ENCODE measurements around the gene ADPRHL1. TPM values are rescaled to one million over a fixed set of nuclear protein-coding genes. Genes with fewer than 3 reads are reported as not detected.
"Not testable (repeated sequence)": the region's sequence is repeated elsewhere in the genome, so short reads cannot be mapped to it uniquely, and the experiment has no call there.

ADPRHL1 gene
- total RNA-seq, 2 donors from 2014 or later: 1.4 to 2.1 TPM

DNA sequence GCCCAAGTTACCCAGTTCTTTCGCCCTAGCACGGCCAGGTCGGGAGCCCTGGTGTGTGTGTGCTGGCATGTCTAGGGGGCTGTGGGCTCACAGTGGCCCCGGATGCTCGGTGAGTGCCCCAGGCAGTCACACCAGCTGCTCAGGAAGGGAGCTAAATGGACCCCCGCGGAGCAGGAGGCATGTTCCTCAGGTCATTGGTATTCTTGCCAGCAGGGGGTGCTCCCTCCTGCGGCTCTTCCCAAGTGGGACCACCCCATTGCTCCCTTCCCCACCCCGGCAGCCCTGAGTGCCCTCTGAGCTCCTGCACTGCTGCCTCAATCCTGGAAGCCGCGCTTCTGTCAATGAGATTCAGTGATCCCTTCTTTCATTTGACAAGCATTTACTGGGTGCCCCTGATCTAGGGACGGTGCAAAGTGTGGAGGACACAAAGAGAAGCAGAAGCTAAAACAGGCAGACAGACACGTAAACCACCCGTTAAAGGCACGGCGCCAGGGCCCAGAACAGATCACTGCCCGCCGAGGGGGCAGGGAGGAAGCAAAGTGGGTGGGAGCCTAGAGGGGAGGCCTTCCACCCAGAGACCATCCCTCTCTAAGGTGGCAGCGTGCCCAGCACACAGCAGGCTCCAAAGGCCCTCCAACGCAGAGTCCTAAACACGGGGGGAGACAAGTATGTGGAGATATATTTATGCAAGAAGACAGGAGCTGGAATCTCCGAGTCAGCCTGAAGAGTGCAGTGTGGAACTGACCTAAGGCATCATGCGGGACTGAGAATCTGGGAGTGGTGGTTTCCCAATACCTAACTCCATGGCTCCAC, 5.2 kb upstream of the ADPRHL1 start:
- Mint-ChIP-seq H3K4me1 (ENCODE audit: low read depth) (no peaks in the 10 kb centered on the region), H3K27me3 (ENCODE audit: low read depth) (no peaks in the 10 kb centered on the region), H3K27ac (no peak overlapping the region), H3K9me3 (no peaks in the 10 kb centered on the region), H3K36me3 (ENCODE audit: insufficient read depth in 2 of 2) (peaks cover 0 to 7% of the 10 kb centered on the region in 2 donors), H3K4me3 (no peak overlapping the region)
- ATAC-seq (replicated peaks in 1 of 2) (no peak), DNase-seq (no peak)

GRCh38 chr13:113457510-113457909, 4.2 kb upstream of the ADPRHL1 start:
- Mint-ChIP-seq H3K27ac (no peak overlapping the region), H3K36me3 (ENCODE audit: insufficient read depth in 2 of 2) (peaks cover 0 to 7% of the 10 kb centered on the region in 2 donors), H3K4me3 (no peak overlapping the region), H3K27me3 (ENCODE audit: low read depth) (no peaks in the 10 kb centered on the region), H3K4me1 (ENCODE audit: low read depth) (no peaks in the 10 kb centered on the region), H3K9me3 (no peaks in the 10 kb centered on the region)
- no peak for ATAC-seq (replicated peaks in 1 of 2)
- no peak for DNase-seq

GRCh38 chr13:113456116-113456702, 2.9 kb upstream of the ADPRHL1 start:
- no peaks in the 10 kb centered on the region for H3K27me3 Mint-ChIP-seq (ENCODE audit: low read depth)
- H3K27ac Mint-ChIP-seq: no peak overlapping the region

DNA sequence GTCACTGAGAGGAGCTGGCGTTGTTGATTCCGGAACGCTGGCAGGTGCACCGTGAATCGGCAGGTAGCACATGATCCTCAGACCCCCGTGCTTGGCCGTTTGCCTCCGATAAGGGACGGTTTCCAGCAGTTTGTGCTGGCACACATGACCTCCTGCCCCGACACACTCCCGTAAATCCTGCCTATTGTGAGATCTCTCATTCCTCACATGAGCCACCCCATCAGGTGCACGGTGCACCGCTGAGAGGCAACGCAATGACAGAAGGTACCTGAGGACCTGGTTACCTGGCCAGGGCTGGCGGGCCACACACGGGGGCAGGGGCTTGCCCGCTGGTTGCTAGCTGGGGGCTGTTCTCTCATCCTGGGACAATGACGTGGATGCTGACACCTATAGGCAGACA, 2.1 kb upstream of the ADPRHL1 start:
- no peaks in the 10 kb centered on the region for H3K9me3 Mint-ChIP-seq
- ATAC-seq (replicated peaks in 1 of 2) (no peak), DNase-seq (no peak)
- no peaks in the 10 kb centered on the region for H3K27me3 Mint-ChIP-seq (ENCODE audit: low read depth)
- peaks cover 3% of the 10 kb centered on the region for H3K4me1 Mint-ChIP-seq (ENCODE audit: low read depth)
- no peak overlapping the region for H3K4me3 Mint-ChIP-seq
- H3K27ac Mint-ChIP-seq: no peak overlapping the region
- peaks cover 0 to 4% of the 10 kb centered on the region in 2 donors for H3K36me3 Mint-ChIP-seq (ENCODE audit: insufficient read depth in 2 of 2)

More at GRCh38 chr13:113456116-113456702, 2.9 kb upstream of the ADPRHL1 start:
- Mint-ChIP-seq H3K4me3 (no peak overlapping the region), H3K9me3 (no peaks in the 10 kb centered on the region), H3K4me1 (ENCODE audit: low read depth) (no peaks in the 10 kb centered on the region), H3K36me3 (ENCODE audit: insufficient read depth in 2 of 2) (peaks cover 0 to 7% of the 10 kb centered on the region in 2 donors)
- ATAC-seq (replicated peaks in 1 of 2) (no peak), DNase-seq (no peak)

DNA sequence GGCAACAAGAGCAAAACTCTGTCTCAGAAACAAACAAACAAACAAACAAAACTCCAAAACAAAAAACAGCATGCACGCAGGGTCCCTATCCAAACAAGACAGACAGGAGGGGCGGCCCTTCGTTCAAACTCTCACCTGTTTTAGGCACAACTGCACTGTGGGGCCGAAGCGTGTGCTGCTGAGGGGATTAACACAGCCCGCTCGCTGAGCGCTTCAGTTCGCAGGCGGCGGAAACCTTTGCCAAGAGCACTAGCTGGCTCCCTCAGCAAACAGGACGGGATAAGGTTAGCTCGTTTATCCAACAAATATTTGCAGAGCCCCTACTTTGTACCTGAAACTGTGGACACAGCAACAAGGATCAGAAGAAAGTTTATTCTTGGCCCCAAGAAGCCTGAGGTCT, 1.6 kb upstream of the ADPRHL1 start:
- H3K27me3 Mint-ChIP-seq (ENCODE audit: low read depth): no peaks in the 10 kb centered on the region
- peaks cover 7% of the 10 kb centered on the region for H3K4me1 Mint-ChIP-seq (ENCODE audit: low read depth)
- no peak overlapping the region for H3K27ac Mint-ChIP-seq
- ATAC-seq (replicated peaks in 1 of 2) (no peak), DNase-seq (no peak)
- H3K4me3 Mint-ChIP-seq: no peak overlapping the region
- peaks cover 0 to 2% of the 10 kb centered on the region in 2 donors for H3K36me3 Mint-ChIP-seq (ENCODE audit: insufficient read depth in 2 of 2)
- no peaks in the 10 kb centered on the region for H3K9me3 Mint-ChIP-seq

GRCh38 chr13:113452466-113452865, 822 bp downstream of the ADPRHL1 start:
- Mint-ChIP-seq H3K9me3 (no peaks in the 10 kb centered on the region), H3K27me3 (ENCODE audit: low read depth) (no peaks in the 10 kb centered on the region), H3K4me3 (no peak overlapping the region), H3K27ac (no peak overlapping the region), H3K4me1 (ENCODE audit: low read depth) (peaks cover 7% of the 10 kb centered on the region), H3K36me3 (ENCODE audit: insufficient read depth in 2 of 2) (peaks cover 0 to 2% of the 10 kb centered on the region in 2 donors)
- DNase-seq (no peak), ATAC-seq (replicated peaks in 1 of 2) (no peak)

- ATAC-seq (replicated peaks in 1 of 2) (no peak), DNase-seq (no peak)
- Mint-ChIP-seq H3K9me3 (no peaks in the 10 kb centered on the region), H3K27me3 (ENCODE audit: low read depth) (no peaks in the 10 kb centered on the region), H3K36me3 (ENCODE audit: insufficient read depth in 2 of 2) (peaks cover 0 to 2% of the 10 kb centered on the region in 2 donors), H3K4me3 (no peak overlapping the region), H3K4me1 (ENCODE audit: low read depth) (peaks cover 7% of the 10 kb centered on the region), H3K27ac (no peak overlapping the region)
Observed at GRCh38 chr13:113451951-113452421, 1.3 kb downstream of the ADPRHL1 start.

DNA sequence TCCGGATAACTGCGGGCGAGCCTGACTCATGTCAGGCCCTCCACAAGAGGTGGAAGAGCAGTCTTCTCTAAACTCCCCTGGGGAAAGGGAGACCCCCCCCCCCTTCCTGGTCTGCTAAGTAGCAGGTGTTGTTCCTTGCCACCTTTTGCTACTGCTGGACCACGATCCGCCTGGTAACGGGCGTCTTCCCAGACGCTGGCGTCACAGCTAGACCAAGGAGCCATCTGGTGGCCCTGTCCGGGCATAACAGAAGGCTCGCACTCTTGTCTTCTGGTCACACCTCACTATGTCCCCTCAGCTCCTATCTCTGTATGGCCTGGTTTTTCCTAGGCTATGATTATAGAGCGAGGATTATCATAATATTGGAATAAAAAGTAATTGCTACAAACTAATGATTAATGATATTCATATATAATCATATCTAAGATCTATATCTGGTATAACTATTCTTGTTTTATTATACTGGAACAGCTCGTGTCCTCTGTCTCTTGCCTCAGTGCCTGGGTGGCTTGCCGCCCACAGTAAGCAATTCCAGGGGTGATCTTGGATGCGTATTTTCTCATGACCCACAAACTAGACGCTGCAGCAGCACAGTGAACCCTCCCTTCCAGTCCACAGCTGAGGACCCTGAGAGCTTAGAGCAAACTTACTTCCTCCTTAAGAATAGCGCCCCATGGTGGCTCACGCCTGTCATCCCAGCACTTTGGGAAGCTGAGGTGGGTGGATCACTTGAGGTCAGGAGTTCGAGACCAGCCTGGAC, 2.2 kb downstream of the ADPRHL1 start:
- DNase-seq; H3K27me3 Mint-ChIP-seq (ENCODE audit: low read depth); H3K4me3 Mint-ChIP-seq; H3K4me1 Mint-ChIP-seq (ENCODE audit: low read depth); H3K36me3 Mint-ChIP-seq (ENCODE audit: insufficient read depth in 2 of 2); H3K9me3 Mint-ChIP-seq; ATAC-seq (replicated peaks in 1 of 2); H3K27ac Mint-ChIP-seq: not testable (repeated sequence)

DNA sequence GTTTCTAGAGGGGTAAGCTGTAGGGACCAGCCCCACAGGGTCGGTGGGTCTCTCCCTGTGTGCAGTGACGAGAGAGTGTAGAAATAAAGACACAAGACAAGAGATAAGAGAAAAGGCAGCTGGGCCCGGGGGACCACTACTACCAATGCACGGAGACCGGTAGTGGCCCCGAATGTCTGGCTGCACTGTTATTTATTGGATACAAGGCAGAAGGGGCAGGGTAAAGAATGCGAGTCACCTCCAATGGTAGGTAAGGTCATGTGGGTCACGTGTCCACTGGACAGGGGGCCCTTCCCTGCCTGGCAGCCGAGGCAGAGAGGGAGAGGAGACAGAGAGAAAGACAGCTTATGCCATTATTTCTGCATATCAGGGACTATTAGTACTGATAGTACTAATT, 2.9 kb downstream of the ADPRHL1 start:
- not testable (repeated sequence) for H3K27ac Mint-ChIP-seq; H3K9me3 Mint-ChIP-seq; DNase-seq; H3K4me1 Mint-ChIP-seq (ENCODE audit: low read depth); H3K27me3 Mint-ChIP-seq (ENCODE audit: low read depth); H3K36me3 Mint-ChIP-seq (ENCODE audit: insufficient read depth in 2 of 2); ATAC-seq (replicated peaks in 1 of 2)
- peak overlapping the region in 1 of 2 donors; percentile 78 for H3K4me3 Mint-ChIP-seq

- Mint-ChIP-seq H3K27ac (no peak overlapping the region), H3K4me1 (ENCODE audit: low read depth) (peaks cover 7% of the 10 kb centered on the region), H3K27me3 (ENCODE audit: low read depth) (no peaks in the 10 kb centered on the region), H3K36me3 (ENCODE audit: insufficient read depth in 2 of 2) (no peaks in the 10 kb centered on the region), H3K9me3 (no peaks in the 10 kb centered on the region), H3K4me3 (peak overlapping the region; percentile 22 to 78)
- DNase-seq: no peak
- ATAC-seq (replicated peaks in 1 of 2): no peak
Observed at GRCh38 chr13:113449693-113450347, 3.5 kb downstream of the ADPRHL1 start.

DNA sequence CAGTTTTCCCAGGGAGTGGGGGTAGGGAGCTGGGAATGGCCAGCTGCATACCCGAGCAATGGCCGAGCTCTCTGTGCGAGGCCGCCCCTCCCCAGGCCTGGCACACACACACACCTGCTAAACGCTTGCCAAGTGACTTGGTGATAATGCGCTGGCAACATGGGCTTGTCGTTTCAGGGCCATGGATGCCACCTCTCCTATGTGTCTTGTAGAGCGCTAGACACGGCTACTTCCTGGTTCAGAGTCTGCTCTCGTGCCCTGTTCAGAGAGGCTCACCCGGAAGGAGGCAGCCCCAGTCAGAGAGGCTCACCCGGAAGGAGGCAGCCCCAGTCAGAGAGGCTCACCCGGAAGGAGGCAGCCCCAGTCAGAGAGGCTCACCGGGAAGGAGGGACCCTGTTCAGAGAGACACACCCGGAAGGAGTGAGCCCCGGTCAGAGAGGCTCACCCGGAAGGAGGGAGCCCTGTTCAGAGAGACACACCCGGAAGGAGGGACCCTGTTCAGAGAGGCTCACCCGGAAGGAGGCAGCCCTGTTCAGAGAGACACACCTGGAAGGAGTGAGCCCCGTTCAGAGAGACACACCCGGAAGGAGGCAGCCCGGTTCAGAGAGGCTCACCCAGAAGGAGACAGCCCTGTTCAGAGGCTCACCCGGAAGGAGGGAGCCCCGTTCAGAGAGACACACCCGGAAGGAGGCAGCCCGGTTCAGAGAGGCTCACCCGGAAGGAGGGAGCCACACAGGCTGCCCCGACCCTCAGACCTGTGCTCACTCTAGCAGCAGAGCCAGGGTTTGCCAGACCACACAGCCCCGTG, 4.2 kb downstream of the ADPRHL1 start:
- Mint-ChIP-seq H3K4me1 (ENCODE audit: low read depth) (peaks cover 7% of the 10 kb centered on the region), H3K27ac (no peak overlapping the region), H3K4me3 (peak overlapping the region; percentile 43 to 78), H3K36me3 (ENCODE audit: insufficient read depth in 2 of 2) (no peaks in the 10 kb centered on the region), H3K27me3 (ENCODE audit: low read depth) (no peaks in the 10 kb centered on the region), H3K9me3 (no peaks in the 10 kb centered on the region)
- peak; percentile 74 to 89 for ATAC-seq (replicated peaks in 1 of 2)
- DNase-seq: peak; percentile 6 to 72

DNA sequence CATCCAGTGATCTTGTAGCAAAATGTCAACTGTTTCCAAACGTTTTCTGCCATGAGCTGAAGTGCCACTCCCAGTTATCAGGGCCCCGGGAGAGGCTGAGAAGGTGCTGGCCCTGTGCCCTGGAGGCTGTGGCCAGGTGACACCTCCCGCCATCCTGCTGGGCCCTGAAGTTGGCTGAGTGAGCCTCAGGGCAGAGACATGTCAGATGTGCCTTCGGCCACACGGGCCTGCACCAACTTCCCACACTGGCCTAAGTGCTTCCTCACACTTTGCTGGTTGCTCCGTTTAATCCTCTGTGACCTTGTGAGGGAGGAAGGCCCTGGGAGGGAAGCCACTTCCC, 4.8 kb downstream of the ADPRHL1 start:
- no peak for ATAC-seq (replicated peaks in 1 of 2)
- no peaks in the 10 kb centered on the region for H3K9me3 Mint-ChIP-seq
- no peaks in the 10 kb centered on the region for H3K36me3 Mint-ChIP-seq (ENCODE audit: insufficient read depth in 2 of 2)
- peaks cover 7% of the 10 kb centered on the region for H3K4me1 Mint-ChIP-seq (ENCODE audit: low read depth)
- DNase-seq: no peak
- peak overlapping the region; percentile 43 to 78 for H3K4me3 Mint-ChIP-seq
- no peaks in the 10 kb centered on the region for H3K27me3 Mint-ChIP-seq (ENCODE audit: low read depth)
- no peak overlapping the region for H3K27ac Mint-ChIP-seq

Measured in activated T-cell treated with anti-CD3 and anti-CD28 coated beads, Interleukin-2, amount 50 U/mL, for 72 hours (primary cell).